ENCODE data around the gene PDE3B. TPM values are rescaled to one million over a fixed set of nuclear protein-coding genes. Genes with fewer than 3 reads are reported as not detected.
"Not testable (repeated sequence)": the region's sequence is repeated elsewhere in the genome, so short reads cannot be mapped to it uniquely, and the experiment has no call there.

The PDE3B gene
- total and polyA plus RNA-seq, 9 of the 15 experiments (the other 6 are each of a cell fraction or from before 2014, with no cell fraction given), result 2.3 to 22.5 (median 12.2) TPM

- ChIA-PET CTCF (ENCODE audit: low intra/inter-chr PET ratio) (no interaction called here), POLR2A (interaction anchor here (1.7 kb wide), 1 partner anchor 8 kb away, joined by 4 read pairs; no protein-coding TSS in a partner anchor)
- H3K27me3 ChIP-seq (ENCODE audit: control insufficient read depth in 2 of 2, insufficient read depth in 2 of 2, low read length in 2 of 2), result no peaks in the 10 kb centered on the region
- TF ChIP-seq XRCC4 (IDR thresholded peaks at IDR 0.05; ENCODE audit: extremely low read depth, insufficient read depth, insufficient read length) (no peak), ZHX1 (conservative IDR thresholded peaks at IDR 0.05; ENCODE audit: low read length) (no peak), ZNF280A (IDR thresholded peaks at IDR 0.05; ENCODE audit: low read depth, partially characterized antibody) (no peak), PPARD (CRISPR knock-in tag; IDR thresholded peaks at IDR 0.05) (no peak), HNRNPL (IDR thresholded peaks at IDR 0.05; ENCODE audit: low read depth, low read length) (no peak), FOXA1 (IDR thresholded peaks at IDR 0.05; ENCODE audit: borderline replicate concordance) (no peak), PCBP2 (IDR thresholded peaks at IDR 0.05; ENCODE audit: low read depth, low read length, poor library complexity, severe bottlenecking) (no peak), XRCC5 (IDR thresholded peaks at IDR 0.05; ENCODE audit: low read depth, low read length) (no peak)
- in situ Hi-C loops (cut with MboI) (no loop called here), intact Hi-C loops (cut with micrococcal nuclease) (no loop called here)
- H3K79me2 ChIP-seq (ENCODE audit: control insufficient read depth, insufficient read depth, low read length), result peaks cover 58% of the 10 kb centered on the region
- ATAC-seq (no peak), DNase-seq (ENCODE audit: extremely low read depth in 1 of 4, low spot score in 3 of 4) (no peak), FAIRE-seq (no peak)
- no peaks in the 10 kb centered on the region; a peak in 1 of 5 replicates for H3K4me1 ChIP-seq (replicated peaks in 1 of 2; ENCODE audit: control insufficient read depth in 2 of 2, insufficient read depth in 2 of 2, low read length in 2 of 2)
- H3K9me3 ChIP-seq (replicated peaks; ENCODE audit: control insufficient read depth, insufficient read depth, low read depth, low read length), result no peaks in the 10 kb centered on the region
- no peak overlapping the region for H3K27ac ChIP-seq (ENCODE audit: extremely low read depth, low read depth, low read length)
- H3K9ac ChIP-seq (ENCODE audit: insufficient read depth in 1 of 2, low read depth in 2 of 2, low read length in 2 of 2), result no peak overlapping the region
- peaks cover 9% of the 10 kb centered on the region; the same call in 1 of the 3 replicates for H3K36me3 ChIP-seq (ENCODE audit: control insufficient read depth, insufficient read depth, low read length)
- BruUV-seq (replicated peaks), result no TSS peak
- no peak overlapping the region for H3K4me2 ChIP-seq (ENCODE audit: insufficient read depth, low read length)
- H3K4me3 ChIP-seq, result no peak overlapping the region
- no peak overlapping the region for H2AFZ ChIP-seq (ENCODE audit: low read depth, low read length)
- 80% methylated on average over 3 of the region's 3 CpGs for WGBS (ENCODE audit: insufficient coverage, low coverage, missing lambda C conversion rate)
- no peaks in the 10 kb centered on the region for H3K9me1 ChIP-seq (ENCODE audit: control insufficient read depth, insufficient read depth, low read length)
- no peaks in the 10 kb centered on the region for H4K20me1 ChIP-seq (replicated peaks; ENCODE audit: control insufficient read depth, insufficient read depth, low read length)
Measured at GRCh38 chr11:14679662-14680061, 36.1 kb downstream of the PDE3B start.

- H3K27ac ChIP-seq (ENCODE audit: extremely low read depth, low read depth, low read length); H3K4me1 ChIP-seq (replicated peaks in 1 of 2; ENCODE audit: control insufficient read depth in 2 of 2, insufficient read depth in 2 of 2, low read length in 2 of 2); H3K9me1 ChIP-seq (ENCODE audit: control insufficient read depth, insufficient read depth, low read length); FAIRE-seq; H3K27me3 ChIP-seq (ENCODE audit: control insufficient read depth in 2 of 2, insufficient read depth in 2 of 2, low read length in 2 of 2); BruUV-seq (replicated peaks); CTCF ChIA-PET (ENCODE audit: low intra/inter-chr PET ratio); H4K20me1 ChIP-seq (replicated peaks; ENCODE audit: control insufficient read depth, insufficient read depth, low read length); in situ Hi-C loops (cut with MboI); H3K4me3 ChIP-seq; H3K9ac ChIP-seq (ENCODE audit: insufficient read depth in 1 of 2, low read depth in 2 of 2, low read length in 2 of 2); H3K4me2 ChIP-seq (ENCODE audit: insufficient read depth, low read length); H3K9me3 ChIP-seq (replicated peaks; ENCODE audit: control insufficient read depth, insufficient read depth, low read depth, low read length); H3K36me3 ChIP-seq (ENCODE audit: control insufficient read depth, insufficient read depth, low read length); ATAC-seq; H2AFZ ChIP-seq (ENCODE audit: low read depth, low read length); intact Hi-C loops (cut with micrococcal nuclease); DNase-seq (ENCODE audit: extremely low read depth in 1 of 4, low spot score in 3 of 4): not testable (repeated sequence)
- POLR2A ChIA-PET, result interaction anchor here (0.8 kb wide), 1 partner anchor 15 kb away, joined by 3 read pairs; no protein-coding TSS in a partner anchor
- 72% methylated on average over 6 of the region's 6 CpGs for WGBS (ENCODE audit: insufficient coverage, low coverage, missing lambda C conversion rate)
- H3K79me2 ChIP-seq (ENCODE audit: control insufficient read depth, insufficient read depth, low read length), result peaks cover 48% of the 10 kb centered on the region
Measured at GRCh38 chr11:14684234-14684915, 40.8 kb downstream of the PDE3B start.

All from K562 (cell line).